Measurements from ENCODE around the gene SORCS3. TPM values are rescaled to one million over a fixed set of nuclear protein-coding genes. Genes with fewer than 3 reads are reported as not detected.

SORCS3 gene
- total and polyA plus RNA-seq, 4 donors: 0.14 TPM; not detected in 3

GRCh38 chr10:104941662-104942061 is 300.6 kb downstream of the SORCS3 start:
- H3K9ac ChIP-seq (ENCODE audit: insufficient read depth in 1 of 2, low read length in 2 of 2): no peak overlapping the region
- ATAC-seq (ENCODE audit: insufficient read depth, low FRiP score): no peak

GRCh38 chr10:104947314-104947713 is 306.2 kb downstream of the SORCS3 start:
- no peaks in the 10 kb centered on the region for H3K36me3 ChIP-seq (ENCODE audit: control insufficient read depth in 4 of 4, insufficient read depth in 4 of 4, low read length in 4 of 4)
- no peak overlapping the region for H3K27ac ChIP-seq (ENCODE audit: low read depth in 1 of 2, low read length in 1 of 2)
- no peaks in the 10 kb centered on the region for H3K27me3 ChIP-seq (ENCODE audit: control insufficient read depth in 3 of 3, insufficient read depth in 3 of 3, low read length in 2 of 3)
- no peaks in the 10 kb centered on the region for H3K9me3 ChIP-seq (ENCODE audit: control insufficient read depth in 4 of 4, insufficient read depth in 3 of 4, low read length in 3 of 4)
- WGBS, 2 donors: 92% methylated on average over 9 of the region's 9 CpGs
- no peak for TF ChIP-seq CTCF (IDR thresholded peaks at IDR 0.05; ENCODE audit: control extremely low read depth, extremely low read depth)
- H3K9ac ChIP-seq (ENCODE audit: insufficient read depth in 1 of 2, low read length in 2 of 2): no peak overlapping the region
- peaks cover 0 to 1% (median 0%) of the 10 kb centered on the region in 5 donors for H3K4me1 ChIP-seq (ENCODE audit: control insufficient read depth in 5 of 5, insufficient read depth in 5 of 5, low read length in 5 of 5)
- DNase-seq (no peak), ATAC-seq (ENCODE audit: insufficient read depth, low FRiP score) (no peak)
- no peak overlapping the region for H3K4me3 ChIP-seq

More at GRCh38 chr10:104941662-104942061, 300.6 kb downstream of the SORCS3 start:
- DNase-seq: no peak
- no peaks in the 10 kb centered on the region for H3K9me3 ChIP-seq (ENCODE audit: control insufficient read depth in 4 of 4, insufficient read depth in 3 of 4, low read length in 3 of 4)
- no peaks in the 10 kb centered on the region for H3K36me3 ChIP-seq (ENCODE audit: control insufficient read depth in 4 of 4, insufficient read depth in 4 of 4, low read length in 4 of 4)
- no peak for TF ChIP-seq CTCF (IDR thresholded peaks at IDR 0.05; ENCODE audit: control extremely low read depth, extremely low read depth)
- no peaks in the 10 kb centered on the region for H3K27me3 ChIP-seq (ENCODE audit: control insufficient read depth in 3 of 3, insufficient read depth in 3 of 3, low read length in 2 of 3)
- no peak overlapping the region for H3K27ac ChIP-seq (ENCODE audit: low read depth in 1 of 2, low read length in 1 of 2)
- H3K4me3 ChIP-seq: no peak overlapping the region
- H3K4me1 ChIP-seq (ENCODE audit: control insufficient read depth in 5 of 5, insufficient read depth in 5 of 5, low read length in 5 of 5): peaks cover 0 to 1% (median 0%) of the 10 kb centered on the region in 5 donors

- H3K4me3 ChIP-seq: no peak overlapping the region
- peaks cover 0 to 4% (median 0%) of the 10 kb centered on the region in 4 donors for H3K9me3 ChIP-seq (ENCODE audit: control insufficient read depth in 4 of 4, insufficient read depth in 3 of 4, low read length in 3 of 4)
- ATAC-seq (ENCODE audit: insufficient read depth, low FRiP score): no peak
- 70 to 75% methylated on average over 4 of the region's 4 CpGs for WGBS, 2 donors
- H3K27ac ChIP-seq (ENCODE audit: low read depth in 1 of 2, low read length in 1 of 2): no peak overlapping the region
- no peaks in the 10 kb centered on the region for H3K27me3 ChIP-seq (ENCODE audit: control insufficient read depth in 3 of 3, insufficient read depth in 3 of 3, low read length in 2 of 3)
- no peak for TF ChIP-seq CTCF (IDR thresholded peaks at IDR 0.05; ENCODE audit: control extremely low read depth, extremely low read depth)
- no peak overlapping the region for H3K9ac ChIP-seq (ENCODE audit: insufficient read depth in 1 of 2, low read length in 2 of 2)
- no peaks in the 10 kb centered on the region for H3K36me3 ChIP-seq (ENCODE audit: control insufficient read depth in 4 of 4, insufficient read depth in 4 of 4, low read length in 4 of 4)
- H3K4me1 ChIP-seq (ENCODE audit: control insufficient read depth in 5 of 5, insufficient read depth in 5 of 5, low read length in 5 of 5): no peaks in the 10 kb centered on the region
- no peak for DNase-seq
Observed at GRCh38 chr10:104957178-104957841, 316.2 kb downstream of the SORCS3 start.

Measured in lung (tissue), 12 donors.